HEK293 (cell line): ENCODE measurements around the gene ANAPC16.
A peak's percentile ranks its signal among the peaks of the same experiment; 100 is the strongest.

Source experiments
- HOXD13 ChIP-seq: sonication (generic); formaldehyde crosslinking; IDR thresholded peaks from 2 replicates; pipeline ENCODE4 v1.8.0; 2022; ENCODE audit warnings: missing genetic modification reagents, borderline replicate concordance
- KLF17 ChIP-seq: fragments of 450-650 bp; formaldehyde crosslinking; IDR thresholded peaks from 2 replicates; pipeline ENCODE4 v1.5.1; 2016; ENCODE audit warnings: missing biosample characterization, missing genetic modification characterization
- MZF1 ChIP-seq: fragments of 450-650 bp; formaldehyde crosslinking; IDR thresholded peaks from 2 replicates; pipeline ENCODE4 v1.5.1; 2017; ENCODE audit warnings: missing biosample characterization, missing genetic modification characterization, borderline replicate concordance
- SALL2 ChIP-seq: fragments of 450-650 bp; formaldehyde crosslinking; IDR thresholded peaks from 2 replicates; pipeline ENCODE4 v1.5.0; 2017; ENCODE audit warnings: missing biosample characterization, mild to moderate bottlenecking, missing genetic modification characterization, borderline replicate concordance
- SETDB1 ChIP-seq: IDR thresholded peaks from one replicate; pipeline ENCODE4 v1.6.1; 2017; ENCODE audit warnings: mild to moderate bottlenecking, low read length, moderate library complexity, mixed read lengths; ENCODE audit not compliant: insufficient read length
- ZBTB1 ChIP-seq: fragments of 450-650 bp; formaldehyde crosslinking; IDR thresholded peaks from 2 replicates; pipeline ENCODE4 v1.5.1; 2016; ENCODE audit warnings: missing biosample characterization, missing genetic modification characterization
- ZNF132 ChIP-seq: fragments of 450-650 bp; formaldehyde crosslinking; IDR thresholded peaks from 2 replicates; pipeline ENCODE4 v1.5.1; 2017; ENCODE audit warnings: missing biosample characterization, missing genetic modification characterization, borderline replicate concordance
- ZNF133 ChIP-seq: fragments of 450-650 bp; formaldehyde crosslinking; IDR thresholded peaks from 2 replicates; pipeline ENCODE4 v1.5.1; 2016; ENCODE audit warnings: missing biosample characterization, missing genetic modification characterization
- ZNF140 ChIP-seq: fragments of 450-650 bp; formaldehyde crosslinking; IDR thresholded peaks from 2 replicates; pipeline ENCODE4 v1.5.1; 2016; ENCODE audit warnings: missing biosample characterization, missing genetic modification characterization
- ZNF169 ChIP-seq: fragments of 450-650 bp; formaldehyde crosslinking; IDR thresholded peaks from 2 replicates; pipeline ENCODE4 v1.5.1; 2016; ENCODE audit warnings: missing biosample characterization, missing genetic modification characterization
- ZNF274 ChIP-seq, 2 experiments: fragments of 200-500 bp in 1 of 2; fragments of 450-650 bp in 1 of 2; sonication (Bioruptor generic) in 1 of 2; formaldehyde crosslinking in 1 of 2; IDR thresholded peaks; 2 replicates each; pipeline versions ENCODE4 v1.5.1 to v1.6.1; 2014 to 2016; ENCODE audit warnings: borderline replicate concordance in 1 of 2, inconsistent platforms in 1 of 2, low read length in 1 of 2, missing biosample characterization in 1 of 2, missing genetic modification characterization in 1 of 2
- ZNF354C ChIP-seq: fragments of 450-650 bp; formaldehyde crosslinking; IDR thresholded peaks from 2 replicates; pipeline ENCODE4 v1.5.1; 2016; ENCODE audit warnings: missing biosample characterization, missing genetic modification characterization, low read depth, borderline replicate concordance
- ZNF366 ChIP-seq: fragments of 450-650 bp; formaldehyde crosslinking; conservative IDR thresholded peaks from 2 replicates; pipeline ENCODE4 v1.5.1; 2016; ENCODE audit warnings: missing biosample characterization, missing genetic modification characterization
- ZNF473 ChIP-seq: fragments of 450-650 bp; formaldehyde crosslinking; IDR thresholded peaks from 2 replicates; pipeline ENCODE4 v1.5.1; 2017; ENCODE audit warnings: missing biosample characterization, missing genetic modification characterization
- ZNF585B ChIP-seq: fragments of 450-650 bp; formaldehyde crosslinking; IDR thresholded peaks from 2 replicates; pipeline ENCODE4 v1.5.1; 2016; ENCODE audit warnings: missing biosample characterization, missing genetic modification characterization
- ZNF747 ChIP-seq: fragments of 450-650 bp; formaldehyde crosslinking; IDR thresholded peaks from 2 replicates; pipeline ENCODE4 v1.5.1; 2016; ENCODE audit warnings: missing biosample characterization, missing genetic modification characterization
- ZNF792 ChIP-seq: fragments of 450-650 bp; formaldehyde crosslinking; IDR thresholded peaks from 2 replicates; pipeline ENCODE4 v1.5.1; 2016; ENCODE audit warnings: missing biosample characterization, missing genetic modification characterization
- ZSCAN30 ChIP-seq: fragments of 450-650 bp; IDR thresholded peaks from 2 replicates; pipeline ENCODE4 v1.5.1; 2018; ENCODE audit warnings: missing biosample characterization, mild to moderate bottlenecking, missing genetic modification characterization, moderate library complexity
- ZXDB ChIP-seq: fragments of 450-650 bp; formaldehyde crosslinking; IDR thresholded peaks from 2 replicates; pipeline ENCODE4 v1.5.1; 2016; ENCODE audit warnings: missing biosample characterization, missing genetic modification characterization
- TF ChIP-seq, protein P1 (sequence below): fragments of 450-650 bp; formaldehyde crosslinking; optimal IDR thresholded peaks from 2 replicates; pipeline ENCODE3; 2016; ENCODE audit warnings: missing biosample characterization, mild to moderate bottlenecking, missing genetic modification characterization
- TF ChIP-seq, protein P2 (sequence below): fragments of 450-650 bp; formaldehyde crosslinking; conservative IDR thresholded peaks from 2 replicates; pipeline ENCODE4 v1.5.1; 2016; ENCODE audit warnings: low read depth, missing biosample characterization, missing genetic modification characterization
- TF ChIP-seq, protein P3 (sequence below): fragments of 450-650 bp; formaldehyde crosslinking; IDR thresholded peaks from 2 replicates; pipeline ENCODE4 v1.5.1; 2017; ENCODE audit warnings: missing biosample characterization, mild to moderate bottlenecking, missing genetic modification characterization, moderate library complexity
- TF ChIP-seq, protein P4 (sequence below): fragments of 450-650 bp; formaldehyde crosslinking; IDR thresholded peaks from 2 replicates; pipeline ENCODE4 v1.5.1; 2017; ENCODE audit warnings: missing biosample characterization, missing genetic modification characterization
- TF ChIP-seq, protein P5 (sequence below): fragments of 450-650 bp; formaldehyde crosslinking; IDR thresholded peaks from 2 replicates; pipeline ENCODE4 v1.5.1; 2017; ENCODE audit warnings: missing biosample characterization, missing genetic modification characterization

ANAPC16 gene

GRCh38 chr10:72215611-72216549, at the start of gene ANAPC16, which contains the start of gene ASCC1 (continued):
- TF ChIP-seq ZNF274 (IDR thresholded peaks at IDR 0.05; ENCODE audit: low read length): no peak
- no peak for TF ChIP-seq ZNF274 (tag by site-specific recombination; IDR thresholded peaks at IDR 0.05; ENCODE audit: borderline replicate concordance)
- no peak for TF ChIP-seq ZNF132
- TF ChIP-seq ZNF792: no peak
- TF ChIP-seq, protein P1, sequence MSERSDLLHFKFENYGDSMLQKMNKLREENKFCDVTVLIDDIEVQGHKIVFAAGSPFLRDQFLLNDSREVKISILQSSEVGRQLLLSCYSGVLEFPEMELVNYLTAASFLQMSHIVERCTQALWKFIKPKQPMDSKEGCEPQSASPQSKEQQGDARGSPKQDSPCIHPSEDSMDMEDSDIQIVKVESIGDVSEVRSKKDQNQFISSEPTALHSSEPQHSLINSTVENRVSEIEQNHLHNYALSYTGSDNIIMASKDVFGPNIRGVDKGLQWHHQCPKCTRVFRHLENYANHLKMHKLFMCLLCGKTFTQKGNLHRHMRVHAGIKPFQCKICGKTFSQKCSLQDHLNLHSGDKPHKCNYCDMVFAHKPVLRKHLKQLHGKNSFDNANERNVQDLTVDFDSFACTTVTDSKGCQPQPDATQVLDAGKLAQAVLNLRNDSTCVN (tag by site-specific recombination): peak; percentile 98
- no peak for TF ChIP-seq ZNF473 (tag by site-specific recombination)
- peak; percentile 79 for TF ChIP-seq ZSCAN30 (tag by site-specific recombination)
- TF ChIP-seq, protein P2, sequence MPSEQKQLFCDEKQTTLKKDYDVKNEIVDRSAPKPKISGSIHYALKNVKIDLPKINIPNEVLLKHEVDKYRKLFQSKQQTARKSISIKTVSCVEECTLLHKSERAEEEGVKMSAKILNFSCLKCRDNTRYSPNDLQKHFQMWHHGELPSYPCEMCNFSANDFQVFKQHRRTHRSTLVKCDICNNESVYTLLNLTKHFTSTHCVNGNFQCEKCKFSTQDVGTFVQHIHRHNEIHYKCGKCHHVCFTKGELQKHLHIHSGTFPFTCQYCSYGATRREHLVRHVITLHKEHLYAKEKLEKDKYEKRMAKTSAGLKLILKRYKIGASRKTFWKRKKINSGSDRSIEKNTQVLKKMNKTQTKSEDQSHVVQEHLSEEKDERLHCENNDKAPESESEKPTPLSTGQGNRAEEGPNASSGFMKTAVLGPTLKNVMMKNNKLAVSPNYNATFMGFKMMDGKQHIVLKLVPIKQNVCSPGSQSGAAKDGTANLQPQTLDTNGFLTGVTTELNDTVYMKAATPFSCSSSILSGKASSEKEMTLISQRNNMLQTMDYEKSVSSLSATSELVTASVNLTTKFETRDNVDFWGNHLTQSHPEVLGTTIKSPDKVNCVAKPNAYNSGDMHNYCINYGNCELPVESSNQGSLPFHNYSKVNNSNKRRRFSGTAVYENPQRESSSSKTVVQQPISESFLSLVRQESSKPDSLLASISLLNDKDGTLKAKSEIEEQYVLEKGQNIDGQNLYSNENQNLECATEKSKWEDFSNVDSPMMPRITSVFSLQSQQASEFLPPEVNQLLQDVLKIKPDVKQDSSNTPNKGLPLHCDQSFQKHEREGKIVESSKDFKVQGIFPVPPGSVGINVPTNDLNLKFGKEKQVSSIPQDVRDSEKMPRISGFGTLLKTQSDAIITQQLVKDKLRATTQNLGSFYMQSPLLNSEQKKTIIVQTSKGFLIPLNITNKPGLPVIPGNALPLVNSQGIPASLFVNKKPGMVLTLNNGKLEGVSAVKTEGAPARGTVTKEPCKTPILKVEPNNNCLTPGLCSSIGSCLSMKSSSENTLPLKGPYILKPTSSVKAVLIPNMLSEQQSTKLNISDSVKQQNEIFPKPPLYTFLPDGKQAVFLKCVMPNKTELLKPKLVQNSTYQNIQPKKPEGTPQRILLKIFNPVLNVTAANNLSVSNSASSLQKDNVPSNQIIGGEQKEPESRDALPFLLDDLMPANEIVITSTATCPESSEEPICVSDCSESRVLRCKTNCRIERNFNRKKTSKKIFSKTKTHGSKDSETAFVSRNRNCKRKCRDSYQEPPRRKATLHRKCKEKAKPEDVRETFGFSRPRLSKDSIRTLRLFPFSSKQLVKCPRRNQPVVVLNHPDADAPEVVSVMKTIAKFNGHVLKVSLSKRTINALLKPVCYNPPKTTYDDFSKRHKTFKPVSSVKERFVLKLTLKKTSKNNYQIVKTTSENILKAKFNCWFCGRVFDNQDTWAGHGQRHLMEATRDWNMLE (tag by site-specific recombination): no peak
- no peak for TF ChIP-seq ZNF169 (tag by site-specific recombination)
- TF ChIP-seq ZNF585B (tag by site-specific recombination): no peak
- no peak for TF ChIP-seq SALL2 (tag by site-specific recombination)
- TF ChIP-seq ZNF140: no peak
- TF ChIP-seq, protein P3, sequence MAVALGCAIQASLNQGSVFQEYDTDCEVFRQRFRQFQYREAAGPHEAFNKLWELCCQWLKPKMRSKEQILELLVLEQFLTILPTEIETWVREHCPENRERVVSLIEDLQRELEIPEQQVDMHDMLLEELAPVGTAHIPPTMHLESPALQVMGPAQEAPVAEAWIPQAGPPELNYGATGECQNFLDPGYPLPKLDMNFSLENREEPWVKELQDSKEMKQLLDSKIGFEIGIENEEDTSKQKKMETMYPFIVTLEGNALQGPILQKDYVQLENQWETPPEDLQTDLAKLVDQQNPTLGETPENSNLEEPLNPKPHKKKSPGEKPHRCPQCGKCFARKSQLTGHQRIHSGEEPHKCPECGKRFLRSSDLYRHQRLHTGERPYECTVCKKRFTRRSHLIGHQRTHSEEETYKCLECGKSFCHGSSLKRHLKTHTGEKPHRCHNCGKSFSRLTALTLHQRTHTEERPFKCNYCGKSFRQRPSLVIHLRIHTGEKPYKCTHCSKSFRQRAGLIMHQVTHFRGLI (tag by site-specific recombination): no peak
- no peak for TF ChIP-seq SETDB1
- TF ChIP-seq ZNF366 (tag by site-specific recombination): peak; percentile 86
- TF ChIP-seq, protein P4, sequence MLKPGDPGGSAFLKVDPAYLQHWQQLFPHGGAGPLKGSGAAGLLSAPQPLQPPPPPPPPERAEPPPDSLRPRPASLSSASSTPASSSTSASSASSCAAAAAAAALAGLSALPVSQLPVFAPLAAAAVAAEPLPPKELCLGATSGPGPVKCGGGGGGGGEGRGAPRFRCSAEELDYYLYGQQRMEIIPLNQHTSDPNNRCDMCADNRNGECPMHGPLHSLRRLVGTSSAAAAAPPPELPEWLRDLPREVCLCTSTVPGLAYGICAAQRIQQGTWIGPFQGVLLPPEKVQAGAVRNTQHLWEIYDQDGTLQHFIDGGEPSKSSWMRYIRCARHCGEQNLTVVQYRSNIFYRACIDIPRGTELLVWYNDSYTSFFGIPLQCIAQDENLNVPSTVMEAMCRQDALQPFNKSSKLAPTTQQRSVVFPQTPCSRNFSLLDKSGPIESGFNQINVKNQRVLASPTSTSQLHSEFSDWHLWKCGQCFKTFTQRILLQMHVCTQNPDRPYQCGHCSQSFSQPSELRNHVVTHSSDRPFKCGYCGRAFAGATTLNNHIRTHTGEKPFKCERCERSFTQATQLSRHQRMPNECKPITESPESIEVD (tag by site-specific recombination): no peak
- no peak for TF ChIP-seq ZNF133
- TF ChIP-seq MZF1 (tag by site-specific recombination): no peak
- no peak for TF ChIP-seq ZBTB1 (tag by site-specific recombination)
- TF ChIP-seq ZXDB: peak; percentile 95
- no peak for TF ChIP-seq ZNF354C (tag by site-specific recombination)
- TF ChIP-seq ZNF747: no peak
- no peak for TF ChIP-seq HOXD13
- TF ChIP-seq, protein P5, sequence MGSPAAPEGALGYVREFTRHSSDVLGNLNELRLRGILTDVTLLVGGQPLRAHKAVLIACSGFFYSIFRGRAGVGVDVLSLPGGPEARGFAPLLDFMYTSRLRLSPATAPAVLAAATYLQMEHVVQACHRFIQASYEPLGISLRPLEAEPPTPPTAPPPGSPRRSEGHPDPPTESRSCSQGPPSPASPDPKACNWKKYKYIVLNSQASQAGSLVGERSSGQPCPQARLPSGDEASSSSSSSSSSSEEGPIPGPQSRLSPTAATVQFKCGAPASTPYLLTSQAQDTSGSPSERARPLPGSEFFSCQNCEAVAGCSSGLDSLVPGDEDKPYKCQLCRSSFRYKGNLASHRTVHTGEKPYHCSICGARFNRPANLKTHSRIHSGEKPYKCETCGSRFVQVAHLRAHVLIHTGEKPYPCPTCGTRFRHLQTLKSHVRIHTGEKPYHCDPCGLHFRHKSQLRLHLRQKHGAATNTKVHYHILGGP (tag by site-specific recombination): no peak
- peak; percentile 43; the same call in 1 of the 2 replicates for TF ChIP-seq KLF17 (tag by site-specific recombination)
